ENCODE results near the gene SHOX.

Gene SHOX

GRCh38 chrX:643911-644303 lies 13.3 kb downstream of the SHOX start:
- no peak for TF ChIP-seq GATA3 (IDR thresholded peaks at IDR 0.05; ENCODE audit: low read depth, low read length)

GRCh38 chrX:644304-645281 lies 14.0 kb downstream of the SHOX start:
- TF ChIP-seq GATA2 (IDR thresholded peaks at IDR 0.05; ENCODE audit: low read depth, low read length), result no peak
- TF ChIP-seq GATA3 (IDR thresholded peaks at IDR 0.05; ENCODE audit: low read depth, low read length), result no peak

- TF ChIP-seq GATA3 (IDR thresholded peaks at IDR 0.05; ENCODE audit: low read depth, low read length) (no peak), GATA2 (IDR thresholded peaks at IDR 0.05; ENCODE audit: low read depth, low read length) (no peak)
Observed at GRCh38 chrX:646228-646495, 15.6 kb downstream of the SHOX start.

- no peak for TF ChIP-seq GATA2 (IDR thresholded peaks at IDR 0.05; ENCODE audit: low read depth, low read length)
- no peak for TF ChIP-seq GATA3 (IDR thresholded peaks at IDR 0.05; ENCODE audit: low read depth, low read length)
Observed at GRCh38 chrX:646796-647195, 16.2 kb downstream of the SHOX start.

- TF ChIP-seq GATA2 (IDR thresholded peaks at IDR 0.05; ENCODE audit: low read depth, low read length) (no peak), GATA3 (IDR thresholded peaks at IDR 0.05; ENCODE audit: low read depth, low read length) (no peak)
Observed at GRCh38 chrX:649166-649565, 18.6 kb downstream of the SHOX start.

GRCh38 chrX:650324-650723 lies 19.7 kb downstream of the SHOX start:
- TF ChIP-seq GATA2 (IDR thresholded peaks at IDR 0.05; ENCODE audit: low read depth, low read length), result no peak

GRCh38 chrX:650811-651210 lies 20.2 kb downstream of the SHOX start:
- TF ChIP-seq GATA3 (IDR thresholded peaks at IDR 0.05; ENCODE audit: low read depth, low read length) (no peak), GATA2 (IDR thresholded peaks at IDR 0.05; ENCODE audit: low read depth, low read length) (no peak)

- TF ChIP-seq GATA3 (IDR thresholded peaks at IDR 0.05; ENCODE audit: low read depth, low read length) (no peak), GATA2 (IDR thresholded peaks at IDR 0.05; ENCODE audit: low read depth, low read length) (no peak)
Observed at GRCh38 chrX:652341-652741, 21.8 kb downstream of the SHOX start.

- TF ChIP-seq GATA3 (IDR thresholded peaks at IDR 0.05; ENCODE audit: low read depth, low read length) (no peak), GATA2 (IDR thresholded peaks at IDR 0.05; ENCODE audit: low read depth, low read length) (no peak)
Observed at GRCh38 chrX:653306-653705, 22.7 kb downstream of the SHOX start.

GRCh38 chrX:661154-661553 lies 30.6 kb downstream of the SHOX start:
- TF ChIP-seq GATA3 (IDR thresholded peaks at IDR 0.05; ENCODE audit: low read depth, low read length) (no peak), GATA2 (IDR thresholded peaks at IDR 0.05; ENCODE audit: low read depth, low read length) (no peak)

- TF ChIP-seq GATA2 (IDR thresholded peaks at IDR 0.05; ENCODE audit: low read depth, low read length), result no peak
- TF ChIP-seq GATA3 (IDR thresholded peaks at IDR 0.05; ENCODE audit: low read depth, low read length), result no peak
Observed at GRCh38 chrX:662126-662525, 31.5 kb downstream of the SHOX start.

GRCh38 chrX:663841-664240 lies 33.2 kb downstream of the SHOX start:
- TF ChIP-seq GATA2 (IDR thresholded peaks at IDR 0.05; ENCODE audit: low read depth, low read length), result no peak
- no peak for TF ChIP-seq GATA3 (IDR thresholded peaks at IDR 0.05; ENCODE audit: low read depth, low read length)

- no peak for TF ChIP-seq GATA3 (IDR thresholded peaks at IDR 0.05; ENCODE audit: low read depth, low read length)
- TF ChIP-seq GATA2 (IDR thresholded peaks at IDR 0.05; ENCODE audit: low read depth, low read length), result no peak
Observed at GRCh38 chrX:666762-667720, 36.5 kb downstream of the SHOX start.

- TF ChIP-seq GATA3 (IDR thresholded peaks at IDR 0.05; ENCODE audit: low read depth, low read length), result no peak
- no peak for TF ChIP-seq GATA2 (IDR thresholded peaks at IDR 0.05; ENCODE audit: low read depth, low read length)
Observed at GRCh38 chrX:670645-671044, 40.1 kb downstream of the SHOX start.

- no peak for TF ChIP-seq GATA3 (IDR thresholded peaks at IDR 0.05; ENCODE audit: low read depth, low read length)
- TF ChIP-seq GATA2 (IDR thresholded peaks at IDR 0.05; ENCODE audit: low read depth, low read length), result no peak
Observed at GRCh38 chrX:672931-673330, 42.3 kb downstream of the SHOX start.
